Activated T-cell treated with anti-CD3 and anti-CD28 coated beads for 48 hours (primary cell): ENCODE measurements around the gene KCNK6.

Source experiments
- DNase-seq: peaks from one replicate; pipeline ENCODE4 v3.0.0-alpha.2; 2020; ENCODE audit warnings: low read depth

KCNK6 gene

DNA sequence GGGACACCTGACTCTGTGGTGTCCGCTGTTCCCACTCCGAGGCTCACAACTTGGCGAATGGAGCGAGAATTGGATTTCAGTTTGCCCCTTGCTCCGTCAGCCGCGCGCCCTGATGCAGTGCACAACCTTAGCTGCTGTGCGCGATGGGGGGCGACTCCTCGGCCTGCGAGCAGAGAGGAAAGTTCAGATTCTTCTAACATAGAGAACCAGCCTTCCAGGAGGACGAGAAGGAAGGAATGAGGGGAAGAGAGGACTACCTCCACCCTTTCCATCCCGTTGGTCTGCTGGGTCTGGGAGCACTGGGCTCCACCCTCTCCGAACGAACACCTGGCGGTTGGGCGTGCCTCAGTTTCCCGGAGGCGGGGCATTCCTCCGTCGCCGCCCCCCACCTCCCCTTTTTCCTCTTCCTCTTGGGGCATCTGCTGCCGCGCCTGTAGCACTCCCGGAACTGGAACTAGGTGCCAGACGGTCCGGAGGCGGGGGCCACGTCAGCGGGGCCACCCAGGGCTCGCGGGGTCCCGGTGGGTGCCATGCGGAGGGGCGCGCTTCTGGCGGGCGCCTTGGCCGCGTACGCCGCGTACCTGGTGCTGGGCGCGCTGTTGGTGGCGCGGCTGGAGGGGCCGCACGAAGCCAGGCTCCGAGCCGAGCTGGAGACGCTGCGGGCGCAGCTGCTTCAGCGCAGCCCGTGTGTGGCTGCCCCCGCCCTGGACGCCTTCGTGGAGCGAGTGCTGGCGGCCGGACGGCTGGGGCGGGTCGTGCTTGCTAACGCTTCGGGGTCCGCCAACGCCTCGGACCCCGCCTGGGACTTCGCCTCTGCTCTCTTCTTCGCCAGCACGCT is at the start of gene KCNK6:
KCNK6 (plus strand) TSS at position 425 of the 838 bp plus-strand sequence; CDS start at position 531, 106 bp downstream.
- peak; percentile 38 for DNase-seq

DNA sequence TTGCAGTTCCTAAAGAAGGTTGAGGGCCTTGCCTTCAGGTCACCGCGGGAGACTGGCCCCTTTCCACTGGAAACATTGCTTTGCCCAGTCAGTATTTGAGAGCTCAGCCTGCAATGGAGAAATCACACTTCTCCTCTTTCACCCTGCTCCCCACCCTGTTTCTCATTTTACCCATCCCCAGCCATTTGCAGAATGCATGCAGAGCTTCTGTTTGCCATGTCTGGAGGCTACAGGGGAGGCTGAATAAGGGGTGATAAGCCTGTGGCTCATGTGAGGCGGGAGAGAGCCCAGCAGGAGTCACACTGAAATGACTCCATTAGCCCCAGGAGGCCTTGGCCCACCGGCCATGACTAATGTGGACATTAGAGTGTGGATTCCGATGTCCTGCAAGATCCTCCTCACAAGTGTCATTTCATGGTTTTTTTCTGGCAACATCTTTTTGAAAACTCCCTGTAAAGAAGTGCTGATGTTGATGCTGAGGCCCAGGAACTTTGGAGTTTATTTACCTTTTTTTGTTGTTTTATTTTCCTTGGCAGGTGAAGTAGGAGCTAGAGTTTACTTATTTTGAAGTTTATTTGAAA is 49.0 kb upstream of the KCNK6 start:
- no peak for DNase-seq

DNA sequence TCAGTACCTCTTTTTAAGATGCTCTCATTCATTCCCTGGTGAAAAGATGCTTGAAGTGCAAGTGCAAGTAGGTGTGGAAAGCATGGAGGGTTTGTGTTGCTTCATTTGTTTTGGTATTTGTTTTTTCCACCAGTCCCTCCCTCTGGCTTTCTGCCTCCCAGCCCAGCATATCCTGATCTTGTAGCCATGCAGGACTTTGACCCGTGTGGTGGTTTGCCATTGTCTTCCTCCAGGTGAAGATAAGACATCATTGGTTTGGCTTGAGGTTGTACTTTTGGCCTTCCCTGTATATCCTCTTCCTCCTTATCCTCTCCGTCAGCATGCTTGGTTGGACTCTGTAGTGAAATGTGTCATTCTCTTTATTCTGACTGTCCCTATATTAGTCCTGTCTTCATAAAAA is 46.1 kb upstream of the KCNK6 start:
- no peak for DNase-seq

DNA sequence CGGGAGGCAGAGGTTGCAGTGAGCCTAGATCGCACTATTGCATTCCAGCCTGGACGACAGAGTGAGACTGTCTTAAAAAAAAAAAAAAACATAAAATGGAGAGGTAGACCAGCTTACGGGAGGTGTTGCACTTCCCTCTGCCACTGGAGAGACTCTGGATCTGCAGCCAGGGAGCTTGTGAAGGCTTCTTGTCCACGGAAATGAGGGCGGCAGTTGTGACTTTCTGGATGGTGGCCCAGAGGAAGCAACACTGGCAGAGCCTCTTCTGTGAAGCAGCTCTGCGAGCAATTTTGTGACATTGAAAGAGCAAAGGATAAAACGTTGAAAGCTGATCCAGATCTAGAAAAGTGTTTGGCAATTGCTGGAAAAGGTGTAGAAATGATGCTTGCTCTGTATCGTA is 44.9 kb upstream of the KCNK6 start:
- no peak for DNase-seq

DNA sequence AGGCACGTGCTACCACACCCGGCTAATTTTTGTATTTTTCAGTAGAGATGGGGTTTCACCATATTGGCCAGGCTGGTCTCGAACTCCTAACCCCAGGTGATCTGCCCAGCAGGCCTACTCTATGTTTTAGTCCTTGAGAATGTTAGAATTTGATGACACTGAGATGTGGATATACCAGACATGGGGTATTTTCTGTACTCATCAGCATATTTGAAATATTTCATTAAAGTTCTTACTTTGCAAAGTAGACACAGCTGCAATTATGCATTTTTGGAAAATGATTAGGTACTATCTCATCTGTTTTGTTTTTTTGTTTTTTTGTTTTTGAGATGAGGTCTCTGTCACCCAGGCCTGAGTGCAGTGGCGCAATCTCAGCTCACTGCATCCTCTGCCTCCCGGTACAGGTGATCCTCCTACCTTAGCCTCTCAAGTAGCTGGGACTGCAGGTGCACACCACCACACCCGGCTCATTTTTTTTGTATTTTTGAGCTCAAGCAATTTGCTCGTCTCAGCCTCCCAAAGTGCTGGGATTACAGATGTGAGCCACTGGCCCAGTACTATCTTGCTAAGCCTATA is 42.6 kb upstream of the KCNK6 start:
- no peak for DNase-seq

DNA sequence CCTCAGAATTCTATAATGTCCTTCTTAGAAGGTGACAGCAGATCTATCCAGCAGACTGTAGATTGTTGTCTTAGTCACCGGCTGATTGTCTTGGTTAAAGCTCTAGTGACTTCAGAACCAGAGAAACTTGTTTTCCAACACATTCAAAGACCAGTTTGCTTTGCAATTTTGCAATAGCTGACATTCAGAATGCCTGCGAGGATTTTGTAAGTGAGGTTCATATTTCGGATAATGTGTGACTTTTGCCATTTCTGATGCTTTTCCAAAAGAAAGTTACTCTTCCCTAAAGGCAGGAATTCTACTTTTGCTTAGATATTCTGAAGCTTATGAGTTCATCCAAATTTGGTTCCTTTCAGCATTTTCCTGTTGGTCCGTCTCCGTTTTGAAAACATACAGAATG is 42.1 kb upstream of the KCNK6 start:
- no peak for DNase-seq

DNA sequence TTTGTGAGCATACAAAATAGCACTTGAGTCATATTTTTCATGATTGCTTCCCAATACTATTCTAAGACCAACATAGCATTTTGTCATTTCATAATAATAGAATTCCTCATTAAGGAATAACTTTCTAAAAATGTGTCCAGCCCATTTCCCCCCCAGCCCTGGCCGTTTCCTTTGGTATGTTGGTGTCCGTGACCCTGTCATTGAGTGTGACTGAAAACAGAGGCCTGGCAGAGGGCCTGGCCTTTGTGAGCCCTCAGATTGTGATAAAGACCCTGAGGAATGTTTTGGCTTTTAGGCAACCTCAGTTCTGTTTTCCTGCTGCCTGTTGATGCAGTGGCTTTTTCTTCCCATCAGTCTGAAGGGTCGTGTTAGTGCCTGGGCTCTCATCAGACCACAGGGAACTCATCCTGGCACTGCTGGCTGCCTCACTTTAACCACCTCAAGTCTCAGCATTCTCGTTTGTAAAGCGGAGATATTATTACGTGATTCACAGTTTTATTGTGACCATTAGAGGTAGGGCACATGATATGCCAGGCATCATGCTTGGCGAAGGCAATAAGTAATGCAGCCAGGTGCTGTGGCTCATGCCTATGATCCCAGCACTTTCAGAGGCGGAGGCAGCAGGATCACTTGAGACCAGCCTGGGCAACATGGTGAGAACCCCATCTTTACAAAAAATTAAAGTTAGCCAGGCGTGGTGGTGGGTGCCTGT is 41.5 kb upstream of the KCNK6 start:
- DNase-seq = no peak

DNA sequence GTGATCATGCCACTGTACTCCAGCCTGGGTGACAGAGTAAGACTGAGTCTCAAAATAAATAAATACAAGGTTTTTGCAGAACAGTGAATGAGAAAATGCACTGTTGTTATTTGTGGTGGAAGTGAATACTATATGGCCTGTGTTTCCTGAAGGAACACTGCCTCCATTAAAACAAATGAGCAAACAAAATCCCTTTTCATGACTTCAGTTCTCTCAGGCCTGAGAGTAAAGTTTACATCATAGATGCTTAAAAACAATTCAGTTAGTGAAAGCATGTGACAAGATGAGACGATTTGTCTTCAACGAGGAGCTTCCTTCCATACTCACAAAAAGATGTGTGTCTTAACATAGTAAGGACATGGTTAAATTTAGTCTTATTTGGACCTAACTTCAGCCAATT is 40.9 kb upstream of the KCNK6 start:
- DNase-seq = no peak

DNA sequence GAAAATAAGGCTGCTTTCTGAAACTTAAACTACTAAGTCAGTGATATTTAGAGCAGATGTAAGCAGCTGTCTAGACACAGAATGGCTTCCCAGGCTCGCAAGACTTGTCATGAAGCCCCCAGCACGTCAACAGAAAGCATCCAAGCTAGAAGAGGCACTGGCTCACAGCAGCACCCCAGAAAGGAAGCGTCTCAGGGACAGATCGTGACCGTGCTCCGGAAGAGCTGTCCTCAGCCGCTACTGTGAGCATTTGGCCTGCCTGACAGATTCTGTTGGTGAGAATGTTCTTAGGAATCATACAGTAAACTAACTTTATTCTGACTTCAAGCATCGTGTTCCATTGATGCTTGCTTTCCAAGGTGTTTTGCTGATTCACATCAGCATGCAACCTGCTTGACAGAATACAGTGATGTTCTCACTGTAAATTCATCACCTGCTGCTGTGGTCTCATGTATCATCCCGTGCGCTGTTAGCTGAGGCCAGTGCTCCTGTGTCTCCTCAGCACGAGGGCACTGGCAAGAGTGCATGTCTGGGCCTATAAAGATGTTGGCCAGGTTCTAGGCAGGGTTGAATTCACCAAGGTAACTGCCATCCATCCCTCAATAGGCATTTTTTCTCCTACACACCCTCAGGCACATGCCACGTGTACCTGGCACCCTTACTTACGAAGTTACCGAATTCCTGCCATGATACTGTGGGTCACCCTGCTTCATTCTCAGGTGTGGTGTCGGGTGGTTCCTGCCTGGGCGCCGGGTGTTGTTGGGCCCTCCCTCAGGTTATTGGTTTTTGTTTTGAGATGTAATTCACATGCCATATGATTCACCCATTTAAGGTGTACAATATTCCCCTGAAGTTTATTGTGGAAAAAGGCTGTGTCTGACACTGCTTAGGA is 39.4 kb upstream of the KCNK6 start:
- DNase-seq = no peak

DNA sequence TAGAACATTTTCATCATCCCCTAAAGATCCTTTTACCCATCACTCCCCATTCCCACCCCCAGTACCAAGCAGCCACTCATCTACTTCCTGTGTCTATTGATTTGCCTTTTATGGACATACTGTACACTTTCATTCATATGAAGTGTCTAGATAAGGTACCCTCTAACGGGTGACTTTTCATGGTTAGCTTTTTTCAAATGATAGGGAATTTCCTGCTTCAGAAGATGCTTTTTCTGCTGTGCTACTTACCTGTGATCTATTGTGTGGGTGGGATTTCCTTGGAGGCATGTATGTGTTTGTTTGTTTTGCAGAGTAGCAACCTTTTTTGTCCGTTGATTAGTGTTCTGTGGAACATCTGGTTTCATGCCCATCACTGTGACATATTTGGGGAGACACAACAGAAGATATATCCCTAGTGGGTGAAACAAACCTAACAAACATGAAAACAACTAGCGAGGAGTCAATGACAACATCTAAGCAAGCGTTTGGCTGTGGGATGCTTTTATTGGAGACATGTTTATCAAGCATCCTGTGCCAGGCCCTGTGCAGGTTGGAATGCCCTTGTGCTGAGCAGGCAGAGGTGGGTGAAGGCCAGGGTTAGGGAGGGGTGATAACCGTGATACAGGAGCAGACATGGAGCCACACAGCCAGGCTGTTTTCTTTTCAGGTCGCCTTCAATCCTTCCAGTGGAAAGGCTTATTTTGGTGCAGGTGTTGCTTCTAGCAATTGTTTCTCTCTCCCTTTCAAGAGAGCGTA is 37.7 kb upstream of the KCNK6 start:
- DNase-seq = no peak

DNA sequence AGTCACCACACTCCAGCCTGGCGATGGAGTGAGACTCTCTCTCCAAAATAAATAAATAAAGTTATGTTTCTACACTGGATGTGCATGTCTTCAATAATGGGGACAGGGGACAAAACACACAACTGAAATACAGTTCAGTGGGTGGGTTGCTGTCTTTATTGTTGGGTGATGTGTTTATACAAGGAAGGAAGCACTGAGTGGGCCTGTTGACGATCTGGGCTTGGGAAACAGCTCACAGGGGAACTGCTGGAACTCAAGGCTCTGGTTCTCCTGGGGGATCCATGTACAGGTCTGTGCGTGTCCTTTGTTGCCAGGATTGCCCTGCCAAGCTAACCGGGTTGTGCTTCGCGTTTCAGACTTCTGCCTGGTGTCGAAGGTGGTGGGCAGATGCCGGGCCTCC is 36.4 kb upstream of the KCNK6 start:
- no peak for DNase-seq

DNA sequence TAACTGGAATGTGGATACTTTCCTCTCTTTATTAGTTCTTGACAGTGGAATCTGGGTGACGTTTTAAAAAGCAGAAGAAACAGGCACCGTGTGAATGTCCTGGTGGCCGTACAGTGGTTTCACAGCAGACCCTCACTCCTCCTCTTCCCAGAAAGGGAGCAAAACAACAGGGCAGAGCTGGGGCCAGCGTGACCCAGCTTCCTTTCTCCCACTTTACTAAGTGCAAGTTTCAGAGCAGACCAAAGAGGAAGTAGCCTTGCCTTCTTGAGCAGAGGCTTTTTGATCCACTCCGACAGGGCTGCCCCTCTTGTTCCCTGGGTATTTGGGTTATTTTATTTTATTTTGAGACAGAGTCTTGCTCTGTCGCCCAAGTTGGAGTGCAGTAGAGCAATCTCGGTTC is 35.2 kb upstream of the KCNK6 start:
- no peak for DNase-seq

DNA sequence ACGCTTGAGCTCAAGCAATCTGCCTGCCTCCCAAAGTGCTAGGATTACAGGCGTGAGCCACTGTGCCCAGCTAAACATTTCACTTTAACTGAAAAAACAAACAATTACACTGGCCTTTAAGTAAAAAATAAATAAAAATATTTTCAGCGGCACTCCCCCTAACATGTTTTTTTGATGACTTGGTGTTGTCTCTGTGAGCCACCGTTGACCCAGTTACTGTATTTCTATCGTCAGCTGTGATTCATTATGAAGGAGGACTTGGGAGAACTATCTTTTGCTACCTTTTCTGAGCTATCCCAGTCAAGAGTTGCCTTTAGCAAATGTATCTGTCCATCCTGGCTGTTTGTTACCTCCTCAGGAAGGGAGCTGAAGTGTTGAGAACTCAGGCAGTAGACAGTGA is 34.1 kb upstream of the KCNK6 start:
- no peak for DNase-seq

DNA sequence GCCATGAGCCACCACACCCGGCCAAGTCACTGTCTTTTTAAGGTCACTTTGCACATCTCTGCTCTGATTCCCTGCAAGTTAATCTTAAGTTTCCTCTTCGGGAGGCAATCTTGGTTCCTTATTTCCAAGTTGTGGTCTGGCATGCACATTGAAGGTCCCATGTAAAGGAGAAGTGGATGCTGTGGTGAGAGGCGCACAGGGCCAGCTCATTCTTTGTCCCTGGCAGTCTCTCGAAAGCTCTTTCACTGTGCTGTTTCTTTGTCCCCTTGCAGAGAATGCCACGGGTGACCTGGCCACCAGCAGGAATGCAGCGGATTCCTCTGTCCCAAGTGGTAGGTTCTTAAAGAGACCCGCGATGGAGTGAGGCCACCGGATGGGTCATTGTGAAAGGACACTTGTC is 32.0 kb upstream of the KCNK6 start:
- DNase-seq = no peak

DNA sequence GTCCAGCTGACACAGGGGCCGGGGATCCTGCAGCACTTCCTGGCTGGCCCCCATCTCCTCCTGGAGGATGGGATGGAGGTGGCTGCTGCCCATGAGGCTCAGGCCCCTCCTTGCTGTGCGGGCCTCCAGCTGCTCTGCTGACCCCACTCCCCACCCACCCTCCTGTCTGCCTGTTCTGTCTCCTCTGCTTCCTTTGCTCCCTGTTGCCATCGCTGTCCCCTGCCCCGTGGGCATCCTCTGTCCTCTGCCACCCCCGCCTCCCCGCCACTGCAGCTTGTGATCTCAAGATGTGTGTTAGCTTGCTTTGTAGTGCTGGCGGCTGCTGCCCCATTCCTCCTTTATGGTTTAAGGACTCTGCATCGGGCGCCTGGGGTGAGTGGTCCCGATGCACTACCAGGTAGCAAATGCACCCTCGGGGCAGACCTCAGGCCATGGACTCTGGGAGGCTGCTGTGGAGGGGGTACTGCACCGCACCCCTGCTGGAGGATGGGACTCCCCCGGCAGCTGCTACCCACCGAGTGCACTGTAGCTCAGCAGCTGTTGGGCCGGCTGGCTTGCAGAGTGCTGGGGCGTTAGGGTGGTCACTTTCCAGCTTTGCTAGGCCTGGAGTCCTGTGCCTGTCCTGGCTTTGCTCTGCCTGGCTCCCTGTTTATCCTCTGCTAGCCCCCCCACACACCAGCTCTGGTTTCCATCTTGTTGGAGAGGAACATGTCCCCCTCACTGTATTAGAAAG is 31.4 kb upstream of the KCNK6 start:
- no peak for DNase-seq

DNA sequence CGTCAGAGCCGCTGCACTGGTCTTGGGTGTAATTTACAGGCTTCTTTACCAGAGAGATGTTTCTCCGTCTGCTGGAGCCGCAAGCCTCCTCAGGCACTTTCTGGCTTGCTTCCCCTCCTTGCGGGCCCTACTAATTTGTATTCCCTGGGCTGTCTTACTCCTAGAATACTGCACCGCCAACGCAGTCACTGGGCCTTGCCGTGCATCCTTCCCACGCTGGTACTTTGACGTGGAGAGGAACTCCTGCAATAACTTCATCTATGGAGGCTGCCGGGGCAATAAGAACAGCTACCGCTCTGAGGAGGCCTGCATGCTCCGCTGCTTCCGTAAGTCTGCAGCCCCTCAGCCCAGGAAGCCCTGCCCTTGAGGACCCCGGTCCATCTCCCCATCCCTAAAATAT is 29.7 kb upstream of the KCNK6 start:
- no peak for DNase-seq

DNA sequence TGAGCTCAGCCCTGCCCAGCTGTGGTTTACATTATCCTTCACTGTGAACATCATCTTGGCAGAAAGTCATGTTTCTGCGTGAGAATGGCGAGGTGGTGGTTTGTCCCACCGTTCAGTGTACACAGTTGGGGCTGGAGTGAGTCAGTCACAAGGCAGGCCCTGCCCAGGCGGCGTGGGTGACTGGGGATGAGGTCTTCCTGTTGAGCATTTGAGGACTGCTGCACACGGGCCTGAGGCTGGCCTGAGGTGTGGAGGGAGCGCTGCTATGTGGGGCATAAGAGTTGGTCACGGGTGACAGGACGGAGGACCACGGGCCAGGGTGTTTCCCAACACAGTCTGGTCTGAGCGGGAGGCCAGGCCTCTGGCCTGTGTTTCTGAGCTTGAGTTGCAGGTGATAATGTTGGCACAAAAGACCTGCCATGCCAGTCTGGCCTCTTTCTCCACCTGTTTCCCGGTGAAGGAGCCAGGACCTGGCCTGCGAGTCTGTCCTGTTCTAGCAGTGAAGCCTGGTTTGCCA is 29.0 kb upstream of the KCNK6 start:
- DNase-seq = no peak

DNA sequence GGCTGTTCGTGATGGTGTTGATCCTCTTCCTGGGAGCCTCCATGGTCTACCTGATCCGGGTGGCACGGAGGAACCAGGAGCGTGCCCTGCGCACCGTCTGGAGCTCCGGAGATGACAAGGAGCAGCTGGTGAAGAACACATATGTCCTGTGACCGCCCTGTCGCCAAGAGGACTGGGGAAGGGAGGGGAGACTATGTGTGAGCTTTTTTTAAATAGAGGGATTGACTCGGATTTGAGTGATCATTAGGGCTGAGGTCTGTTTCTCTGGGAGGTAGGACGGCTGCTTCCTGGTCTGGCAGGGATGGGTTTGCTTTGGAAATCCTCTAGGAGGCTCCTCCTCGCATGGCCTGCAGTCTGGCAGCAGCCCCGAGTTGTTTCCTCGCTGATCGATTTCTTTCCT is 27.8 kb upstream of the KCNK6 start:
- DNase-seq = no peak

DNA sequence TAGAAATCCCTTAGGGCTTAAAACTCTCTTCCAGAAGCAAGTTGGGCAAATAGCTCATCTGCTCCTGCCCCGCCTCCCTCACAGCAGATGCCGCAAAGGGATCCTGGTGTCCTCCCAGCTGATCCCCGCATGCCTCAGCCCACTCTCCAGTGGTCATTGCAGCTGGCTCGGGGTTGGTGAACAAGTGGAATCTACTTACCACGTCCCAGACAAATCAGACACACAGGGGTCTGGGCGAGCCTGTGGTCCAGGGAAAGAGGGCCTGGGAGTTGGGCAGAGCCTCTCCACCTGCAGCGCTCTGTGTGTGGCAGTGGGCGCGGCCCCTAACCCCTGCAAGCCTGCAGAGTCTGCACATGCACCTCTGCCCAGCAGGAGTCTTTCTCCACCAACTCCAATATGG is 26.4 kb upstream of the KCNK6 start:
- no peak for DNase-seq

DNA sequence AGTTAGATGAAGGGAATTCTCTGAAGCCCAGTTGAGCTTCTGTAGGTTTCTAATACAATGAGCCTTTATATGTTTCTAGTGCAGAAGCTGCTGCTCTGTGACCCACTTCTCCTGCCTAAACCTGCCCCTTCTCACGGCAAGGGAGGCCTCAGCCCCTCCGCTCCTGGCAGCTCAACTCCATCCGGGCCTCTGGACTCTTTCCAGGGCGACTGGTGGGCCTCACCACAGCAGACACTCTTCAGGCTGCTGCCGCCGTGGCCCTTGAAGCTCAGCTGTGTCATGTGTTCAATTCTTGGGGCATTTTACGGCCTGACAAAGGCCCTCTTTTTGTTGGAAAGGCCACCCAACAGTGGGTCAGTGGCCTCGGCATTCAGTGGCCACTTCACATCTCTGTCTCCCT is 25.6 kb upstream of the KCNK6 start:
- DNase-seq = no peak
